GM19455 (cell line): ENCODE measurements around the gene NUCB2.
"Not testable (repeated sequence)": the region's sequence is repeated elsewhere in the genome, so short reads cannot be mapped to it uniquely, and the experiment has no call there.

Source experiments
- ATAC-seq: cut with Tn5 transposase; IDR thresholded peaks from one replicate; pipeline ENCODE4 v1.9.1; 2021; ENCODE audit not compliant: unreplicated experiment

The NUCB2 gene

DNA sequence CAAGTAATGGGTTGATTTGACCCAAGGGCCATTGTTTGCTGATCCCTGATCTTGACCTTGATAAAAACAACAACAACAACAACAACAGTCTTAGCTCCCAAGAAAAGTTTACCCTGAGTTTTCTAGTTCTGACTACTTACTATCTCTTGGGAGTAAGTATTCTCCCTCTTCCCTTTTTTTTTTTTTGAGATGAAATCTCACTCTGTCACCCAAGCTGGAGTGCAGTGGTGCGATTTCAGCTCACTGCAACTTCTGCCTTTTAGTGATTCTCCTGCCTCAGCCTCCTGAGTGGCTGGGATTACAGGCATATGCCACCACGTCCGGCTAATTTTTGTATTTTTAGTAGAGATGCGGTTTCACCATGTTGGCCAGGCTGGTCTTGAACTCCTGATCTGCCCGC lies 8.0 kb upstream of the NUCB2 start:
- not testable (repeated sequence) for ATAC-seq

- no peak for ATAC-seq
These were observed 7.6 kb upstream of the NUCB2 start for GRCh38 chr11:17268902-17269301.

DNA sequence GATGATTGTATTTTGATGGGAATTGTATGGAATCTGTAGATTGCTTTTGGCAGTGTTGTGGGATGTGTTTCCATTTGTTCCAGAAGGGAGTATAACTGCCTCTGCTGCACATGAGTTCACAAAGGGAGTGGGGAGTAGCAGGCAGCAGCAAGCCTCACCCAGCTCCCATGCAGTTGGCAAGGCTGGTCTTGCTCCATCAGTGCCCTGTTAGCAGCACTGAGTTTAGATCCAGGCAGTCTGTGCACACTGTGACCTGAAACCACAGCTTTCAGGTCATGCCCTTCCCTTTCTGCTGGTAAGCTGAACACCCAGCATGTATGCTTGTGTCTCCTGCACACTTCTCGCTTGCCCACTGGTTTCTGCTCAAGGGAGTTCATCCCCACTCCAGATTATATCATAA lies 3.7 kb upstream of the NUCB2 start:
- ATAC-seq, result no peak

GRCh38 chr11:17273211-17273610 lies 3.3 kb upstream of the NUCB2 start:
- ATAC-seq, result no peak

GRCh38 chr11:17273668-17274282 lies 2.8 kb upstream of the NUCB2 start:
- ATAC-seq, result no peak

GRCh38 chr11:17275400-17276235 lies 921 bp upstream of the NUCB2 start:
- no peak for ATAC-seq

- peak; percentile 20 for ATAC-seq
These were observed 565 bp downstream of the NUCB2 start for GRCh38 chr11:17277024-17277584.

GRCh38 chr11:17280494-17281127 lies 4.1 kb downstream of the NUCB2 start:
- ATAC-seq, result no peak

DNA sequence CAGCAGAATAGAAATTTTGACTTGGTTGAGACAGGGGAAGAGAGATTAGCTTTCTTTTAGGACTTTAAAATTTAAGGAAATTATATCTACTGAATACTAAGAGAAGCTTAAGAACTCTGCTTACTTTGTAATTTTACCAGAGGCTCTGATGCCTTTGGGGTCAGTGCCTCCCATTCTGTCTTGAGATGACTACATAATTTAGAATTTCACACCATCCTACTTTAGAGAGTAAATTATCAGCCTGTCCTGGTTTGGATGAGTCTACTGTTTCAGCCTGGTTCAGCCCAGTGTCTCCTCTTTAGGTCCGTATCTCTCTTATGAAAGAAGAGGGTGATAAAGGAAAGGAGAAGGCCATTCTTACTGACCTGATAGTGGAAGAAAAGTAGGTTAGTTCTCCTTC lies 9.8 kb downstream of the NUCB2 start:
- no peak for ATAC-seq

DNA sequence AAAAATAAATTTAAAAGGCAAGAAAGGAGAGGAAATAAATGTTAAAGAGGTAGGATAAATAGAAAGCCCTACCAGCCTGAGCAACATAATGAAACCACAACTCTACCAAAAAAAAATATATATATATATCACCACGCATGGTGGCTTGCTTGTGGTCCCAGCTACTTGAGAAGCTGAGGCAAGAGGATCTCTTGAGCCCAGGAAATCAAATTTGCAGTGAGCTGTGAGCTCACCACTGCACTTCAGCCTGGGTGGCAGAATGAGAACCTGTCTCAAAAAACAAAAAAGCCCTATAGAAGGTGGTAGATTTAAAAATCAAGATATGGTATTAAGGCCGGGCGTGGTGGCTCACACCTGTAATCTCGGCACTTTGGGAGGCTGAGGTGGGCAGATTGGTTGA lies 10.5 kb downstream of the NUCB2 start:
- no peak for ATAC-seq

GRCh38 chr11:17291710-17292109 lies 15.2 kb downstream of the NUCB2 start:
- ATAC-seq, result no peak

- no peak for ATAC-seq
These were observed 16.8 kb downstream of the NUCB2 start for GRCh38 chr11:17293311-17293710.

DNA sequence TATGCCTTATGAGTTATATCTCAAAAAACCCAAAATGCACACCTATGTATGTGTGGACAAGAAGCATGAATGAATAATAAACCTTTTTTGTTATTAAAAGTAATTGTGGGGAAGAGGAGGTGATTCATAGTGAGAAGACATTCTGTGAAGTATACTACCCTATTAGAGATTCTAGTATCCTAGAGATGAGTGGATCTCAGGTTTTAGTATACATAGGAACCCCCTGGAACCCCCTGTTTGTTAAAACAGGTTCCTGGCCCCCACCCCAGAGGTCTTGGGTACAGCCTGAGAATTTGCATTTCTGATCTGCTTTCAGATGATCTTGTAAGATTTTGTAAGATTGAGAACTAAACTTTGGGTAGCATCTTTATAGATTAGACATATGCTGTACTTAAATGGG lies 17.5 kb downstream of the NUCB2 start:
- ATAC-seq, result no peak

GRCh38 chr11:17296852-17297559 lies 20.5 kb downstream of the NUCB2 start:
- ATAC-seq, result no peak

- peak; percentile 92 for ATAC-seq
These were observed 21.8 kb downstream of the NUCB2 start for GRCh38 chr11:17298302-17298701.

- no peak for ATAC-seq
These were observed 23.8 kb downstream of the NUCB2 start for GRCh38 chr11:17300372-17300771.

- ATAC-seq, result no peak
These were observed 37.1 kb downstream of the NUCB2 start for GRCh38 chr11:17313349-17314231.

- no peak for ATAC-seq
These were observed 37.7 kb downstream of the NUCB2 start for GRCh38 chr11:17314232-17314547.

DNA sequence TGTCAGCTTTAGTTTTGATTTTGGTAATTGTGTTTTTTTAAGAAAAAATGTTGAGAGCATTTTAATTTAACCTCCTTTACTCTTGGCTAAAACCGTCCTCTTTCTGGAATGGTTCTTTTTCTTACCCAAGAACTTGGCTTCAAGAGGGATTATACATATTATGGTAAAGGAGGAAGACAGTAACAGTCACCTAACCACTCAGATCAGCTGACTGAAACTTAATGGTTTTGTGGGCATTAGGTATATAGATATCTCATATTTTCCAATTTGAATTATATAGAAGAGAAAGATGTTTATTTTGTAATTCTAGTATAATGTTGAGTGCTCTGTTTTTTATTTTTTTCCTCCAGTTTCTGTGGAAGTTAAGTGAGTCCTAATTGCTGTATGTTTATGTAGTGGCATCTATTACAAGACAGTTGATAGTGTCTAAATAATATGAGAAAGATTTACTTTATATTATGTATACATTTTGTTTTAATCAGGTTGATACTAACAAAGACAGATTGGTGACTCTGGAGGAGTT lies 38.4 kb downstream of the NUCB2 start:
- no peak for ATAC-seq

DNA sequence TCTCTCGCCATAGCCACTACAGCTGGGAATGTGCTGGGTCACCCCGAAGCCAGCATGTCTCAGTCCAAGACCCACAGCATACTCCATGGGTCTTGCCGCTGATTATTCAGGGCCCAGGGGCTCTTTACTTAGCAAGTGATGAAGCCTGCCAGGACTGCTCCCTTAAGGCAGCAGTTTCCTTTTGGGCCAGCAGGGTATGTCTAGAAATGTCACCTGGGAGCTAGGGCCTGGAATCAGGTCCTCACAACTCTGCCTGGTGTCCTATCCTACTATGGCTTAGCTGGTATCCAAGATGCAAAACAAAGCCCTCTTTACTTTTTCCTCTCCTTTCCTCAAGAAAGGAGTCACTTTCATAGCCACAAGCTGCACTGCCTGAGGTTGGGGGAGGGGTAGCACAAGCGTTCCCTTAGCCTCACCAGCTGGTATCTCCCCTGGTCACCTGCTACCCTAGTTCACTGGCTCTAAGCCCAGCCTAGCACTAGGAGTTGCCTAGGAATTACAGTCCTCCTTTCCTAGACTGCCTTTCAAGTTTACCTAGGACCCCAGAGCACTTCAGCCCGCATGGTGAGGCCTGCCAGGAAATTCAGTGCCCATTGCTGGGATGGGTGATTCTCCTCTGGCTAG lies 52.4 kb downstream of the NUCB2 start:
- no peak for ATAC-seq
